GM18861 (cell line): Measurements from ENCODE around the gene ZNF165.
"Not testable (repeated sequence)": the region's sequence is repeated elsewhere in the genome, so short reads cannot be mapped to it uniquely, and the experiment has no call there.

Experiments
- ATAC-seq: cut with Tn5 transposase; IDR thresholded peaks from one replicate; pipeline ENCODE4 v1.9.1; 2021; ENCODE audit not compliant: unreplicated experiment

Gene ZNF165

DNA sequence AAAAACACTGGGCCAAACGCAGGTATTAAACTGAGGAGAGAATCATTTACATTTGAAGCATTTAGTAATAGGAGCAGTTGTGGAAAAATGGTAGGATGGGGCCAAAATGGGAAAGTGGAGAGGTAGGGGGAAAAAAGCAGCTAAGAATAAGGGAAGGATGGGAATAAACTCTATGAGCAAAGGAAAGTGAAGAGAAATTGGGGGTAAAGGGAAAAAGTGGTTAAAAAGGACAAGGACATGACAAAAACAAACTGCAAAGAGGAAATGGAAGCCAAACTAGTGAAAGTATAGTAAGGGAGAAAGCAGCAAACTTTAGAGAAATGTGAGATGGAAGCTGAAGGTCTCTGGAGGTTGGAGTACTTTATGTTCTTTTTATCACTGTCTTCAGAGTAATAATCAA, 37.8 kb downstream of the ZNF165 start:
- ATAC-seq = no peak

DNA sequence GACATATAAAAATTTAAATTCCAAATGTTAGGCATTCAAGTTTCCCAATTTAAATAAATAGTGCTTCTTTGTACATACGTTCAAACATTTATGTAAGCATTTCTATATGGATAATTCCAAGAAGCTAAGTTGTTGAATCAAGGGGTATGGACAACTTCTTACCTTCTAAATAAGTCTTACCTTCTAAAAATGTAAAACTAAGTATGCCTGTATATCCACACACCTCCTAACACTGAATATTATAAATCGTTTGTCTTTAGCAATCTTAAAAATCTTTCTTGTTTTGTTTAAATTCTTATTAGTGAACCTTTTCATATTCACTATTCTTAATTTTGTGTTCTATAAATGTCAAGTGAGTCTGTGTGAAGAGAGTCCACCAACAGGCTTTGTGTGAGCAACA, 41.5 kb downstream of the ZNF165 start:
- ATAC-seq = no peak

DNA sequence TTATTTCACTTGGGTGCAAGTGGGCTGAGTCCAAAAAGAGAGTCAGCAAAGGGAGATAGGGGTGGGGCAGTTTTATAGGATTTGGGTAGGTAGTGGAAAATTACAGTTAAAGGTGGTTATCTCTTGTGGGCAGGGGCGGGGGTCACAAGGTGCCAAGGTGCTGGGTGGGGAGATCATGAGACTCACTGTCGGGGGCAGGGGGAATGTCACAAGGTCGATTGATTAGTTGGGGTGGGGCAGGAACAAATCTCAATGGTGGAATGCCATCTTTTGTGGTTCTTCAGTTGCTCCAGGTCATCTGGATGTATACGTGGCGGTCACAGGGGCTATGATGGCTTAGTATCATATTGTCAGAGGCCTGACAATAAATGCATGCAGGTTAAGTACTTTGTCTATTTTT, 41.9 kb downstream of the ZNF165 start:
- not testable (repeated sequence) for ATAC-seq

DNA sequence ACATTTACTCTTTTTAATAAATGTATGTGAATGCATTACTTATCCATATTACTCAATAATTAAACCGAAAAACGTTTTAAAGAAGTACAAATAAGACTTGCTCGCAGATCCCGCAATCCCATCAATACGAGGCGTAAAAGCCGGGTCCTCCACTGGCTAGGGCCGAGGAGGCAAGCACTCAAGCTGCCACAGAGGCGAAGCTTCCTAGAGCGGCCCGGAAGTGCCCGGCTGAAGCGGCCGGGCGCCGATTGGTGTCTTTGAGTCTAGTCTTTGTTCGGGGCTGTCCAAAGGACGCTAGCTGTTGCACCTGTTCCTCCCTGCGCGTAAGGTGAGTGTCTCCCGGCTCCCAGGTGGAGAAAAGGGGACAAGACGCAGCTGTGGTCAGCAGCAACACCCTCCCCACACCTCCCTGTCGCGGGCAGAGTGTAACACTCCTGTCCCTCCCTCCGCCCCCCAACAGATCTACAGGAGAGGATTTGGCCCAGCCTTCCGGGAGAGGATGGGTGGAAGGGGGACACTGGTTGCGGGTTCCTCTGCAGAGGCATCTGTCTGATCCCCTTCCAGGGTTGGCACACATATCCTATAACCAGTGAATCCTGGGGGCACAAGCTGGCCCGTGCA, 44.1 kb downstream of the ZNF165 start, which contains the start of gene ZSCAN16:
Gene ZSCAN16, plus strand, starts transcription at position 260 of the 621 bp plus-strand sequence. CDS start 835 bp downstream, outside the sequence.
- ATAC-seq = peak; percentile 91

DNA sequence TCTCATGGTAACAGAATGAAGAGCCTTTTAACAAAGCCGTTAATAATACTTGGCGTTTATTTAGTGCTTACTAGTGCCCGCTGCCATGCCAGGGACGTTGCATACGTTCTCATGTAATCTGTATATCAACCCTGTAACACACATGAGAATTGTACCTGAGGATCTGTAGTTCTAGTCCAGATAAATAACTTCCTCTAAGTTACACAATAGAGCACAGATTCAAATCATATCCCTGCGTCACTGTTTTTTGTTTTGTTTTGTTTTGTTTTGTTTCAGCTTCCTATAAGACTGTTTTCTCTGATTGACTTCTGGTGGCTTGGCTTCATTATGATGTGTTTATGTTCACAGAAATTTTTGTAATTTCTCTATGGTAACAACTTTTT, 44.6 kb downstream of the ZNF165 start:
- no peak for ATAC-seq

DNA sequence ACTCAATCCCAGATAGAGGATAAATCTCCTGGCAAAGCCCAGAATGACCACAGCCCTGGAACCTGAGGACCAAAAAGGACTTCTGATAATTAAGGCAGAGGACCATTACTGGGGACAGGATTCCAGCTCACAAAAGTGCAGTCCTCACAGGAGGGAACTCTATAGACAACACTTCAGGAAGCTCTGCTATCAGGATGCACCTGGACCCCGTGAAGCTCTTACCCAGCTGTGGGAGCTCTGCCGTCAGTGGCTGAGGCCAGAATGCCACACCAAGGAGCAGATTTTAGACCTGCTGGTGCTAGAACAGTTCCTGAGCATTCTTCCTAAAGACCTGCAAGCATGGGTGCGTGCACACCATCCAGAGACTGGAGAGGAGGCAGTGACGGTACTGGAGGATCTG, 45.0 kb downstream of the ZNF165 start:
- ATAC-seq = no peak

DNA sequence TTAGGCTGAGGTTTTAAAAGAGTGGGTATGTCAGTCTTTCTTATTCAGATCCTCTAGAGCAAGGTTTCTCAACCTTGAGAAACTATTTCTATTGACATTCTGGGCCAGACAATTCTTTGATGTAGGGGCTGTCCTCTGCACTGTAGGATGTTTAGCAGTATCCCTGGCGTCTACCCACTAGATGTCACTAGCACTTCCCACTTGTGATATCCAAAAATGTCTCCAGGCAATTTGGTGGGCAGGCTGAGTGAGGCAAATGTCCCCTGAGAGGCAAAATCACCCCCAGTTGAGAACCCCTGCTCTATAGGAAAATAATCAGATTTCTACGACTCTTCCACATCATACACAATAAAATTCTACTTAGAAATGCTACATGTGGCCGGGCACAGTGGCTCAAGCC, 53.6 kb downstream of the ZNF165 start:
- no peak for ATAC-seq

DNA sequence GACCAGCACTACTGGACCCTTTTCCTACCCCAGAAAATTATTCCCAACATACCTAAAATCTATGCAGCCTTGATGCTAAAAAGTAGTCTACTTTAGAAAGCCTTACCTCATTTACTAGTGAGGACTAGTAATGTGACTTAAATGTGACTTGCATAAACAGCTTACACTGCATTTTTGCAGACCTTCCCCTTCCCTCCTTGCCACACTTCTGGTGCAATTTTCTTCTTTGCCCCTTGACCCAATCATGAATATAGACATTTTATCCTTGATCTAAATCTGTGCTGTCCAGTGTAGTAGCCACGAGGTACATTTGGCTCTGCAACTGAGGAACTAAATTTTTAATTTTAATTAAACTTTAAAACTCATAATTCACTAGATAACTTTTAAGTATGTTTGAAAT, 54.3 kb downstream of the ZNF165 start:
- ATAC-seq = no peak

DNA sequence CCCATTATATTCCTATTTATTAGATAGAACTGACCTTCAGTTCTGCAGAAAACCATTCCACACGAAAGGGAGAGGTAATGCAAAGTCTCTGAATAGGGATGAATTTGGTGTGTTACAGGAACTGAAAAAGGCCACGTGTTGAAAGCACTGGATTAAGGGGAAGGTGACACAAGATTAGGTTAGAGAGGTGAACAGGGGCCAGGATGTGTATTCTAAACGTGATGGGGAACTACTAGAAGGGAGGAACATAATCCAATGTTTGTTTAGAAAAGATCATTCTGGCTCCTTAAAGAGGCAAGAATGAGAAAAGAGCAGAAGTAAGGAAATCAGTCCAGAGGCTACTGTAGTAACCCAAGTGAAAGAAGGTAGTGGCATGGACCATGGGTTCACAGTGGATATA, 55.0 kb downstream of the ZNF165 start:
- ATAC-seq = no peak

DNA sequence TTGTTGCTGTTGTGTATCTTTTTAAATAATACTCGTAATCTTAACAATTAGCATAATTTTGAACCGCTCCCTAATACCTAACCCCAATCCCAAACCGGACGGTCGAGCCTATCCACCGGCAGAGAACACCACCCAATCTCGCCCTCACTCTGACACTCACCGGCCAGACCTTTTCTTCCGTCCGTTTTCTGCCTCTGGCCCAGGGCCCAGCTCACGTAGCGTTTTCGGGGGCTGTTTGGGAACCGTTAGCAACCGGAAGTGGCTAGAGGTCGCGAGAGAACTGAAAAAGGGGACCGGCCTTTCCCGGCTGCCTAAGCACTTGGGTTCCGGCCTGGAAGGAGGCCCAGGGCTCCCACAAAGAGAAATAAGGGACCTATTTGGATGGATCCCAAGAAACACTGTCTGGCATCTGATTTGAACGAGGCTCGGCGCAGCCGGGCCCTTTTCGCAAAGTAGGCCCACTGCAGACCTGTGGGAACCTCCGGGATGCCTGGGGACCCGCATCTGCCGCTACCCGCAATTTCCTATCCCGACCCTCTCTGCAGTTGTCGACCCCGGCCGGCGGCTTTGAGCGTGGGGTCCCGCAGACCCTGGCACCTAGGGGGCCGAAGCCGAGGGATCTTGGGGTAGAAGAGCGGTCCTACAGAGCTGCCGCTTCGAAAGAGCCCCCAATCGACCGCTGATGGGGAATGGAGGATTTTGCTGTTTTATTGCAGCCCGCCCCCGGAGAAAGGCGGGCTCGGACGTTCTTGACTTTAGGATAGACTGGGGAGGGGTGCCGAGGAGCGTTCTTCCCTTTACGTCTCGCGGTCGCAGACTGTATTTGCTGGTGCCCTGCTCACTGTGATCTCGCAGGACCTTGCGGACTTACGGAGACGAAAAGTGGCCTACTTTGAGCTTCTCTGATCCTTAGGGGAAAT, 56.5 kb downstream of the ZNF165 start:
- peak; percentile 41 for ATAC-seq

DNA sequence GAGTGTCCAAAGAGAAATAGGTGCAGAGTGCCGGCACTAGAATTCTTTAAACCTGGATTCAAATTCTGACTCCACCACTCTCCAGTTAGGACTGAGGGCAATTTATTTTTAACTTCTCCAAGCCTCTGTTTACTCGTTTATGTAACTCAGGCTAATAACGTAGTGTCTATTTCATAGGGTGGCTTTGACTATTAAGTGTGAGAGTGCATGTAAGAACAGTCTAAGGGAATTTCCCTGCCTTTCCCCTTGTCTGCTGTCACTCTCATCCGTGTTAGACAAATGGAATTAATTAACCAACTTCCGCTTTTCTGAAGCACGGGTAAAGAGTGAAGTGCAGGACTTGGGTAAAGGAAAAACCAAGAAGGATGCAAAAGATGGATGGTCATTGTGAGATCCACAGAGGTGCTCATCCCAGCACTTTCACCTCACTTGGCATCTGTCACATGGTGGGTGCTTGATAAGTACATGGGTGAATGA, 57.2 kb downstream of the ZNF165 start:
- peak; percentile 28 for ATAC-seq
